Measurements from ENCODE around the gene KIF12.
"Not testable (repeated sequence)": the region's sequence is repeated elsewhere in the genome, so short reads cannot be mapped to it uniquely, and the experiment has no call there.

Gene KIF12

GRCh38 chr9:114049441-114050225 lies 49.5 kb downstream of the KIF12 start:
- no peak for DNase-seq (ENCODE audit: low read depth in 3 of 3, low spot score in 1 of 3)

GRCh38 chr9:114048533-114049415 lies 50.3 kb downstream of the KIF12 start:
- DNase-seq (ENCODE audit: low read depth in 3 of 3, low spot score in 1 of 3), result no peak

- no peak for DNase-seq (ENCODE audit: low read depth in 3 of 3, low spot score in 1 of 3)
Measured at GRCh38 chr9:114047717-114048116, 51.4 kb downstream of the KIF12 start.

GRCh38 chr9:114046875-114047274 lies 52.2 kb downstream of the KIF12 start:
- no peak for DNase-seq (ENCODE audit: low read depth in 3 of 3, low spot score in 1 of 3)

GRCh38 chr9:114046237-114046755 lies 52.8 kb downstream of the KIF12 start:
- DNase-seq (ENCODE audit: low read depth in 3 of 3, low spot score in 1 of 3), result no peak

- not testable (repeated sequence) for DNase-seq (ENCODE audit: low read depth in 3 of 3, low spot score in 1 of 3)
Measured at GRCh38 chr9:114043660-114044059, 55.4 kb downstream of the KIF12 start.
